Motor neuron (in vitro differentiated cells): ENCODE data around the gene GSX1. TPM values are rescaled to one million over a fixed set of nuclear protein-coding genes. Genes with fewer than 3 reads are reported as not detected.
"Not testable (repeated sequence)": the region's sequence is repeated elsewhere in the genome, so short reads cannot be mapped to it uniquely, and the experiment has no call there.

ENCODE experiments used
- ATAC-seq, 8 experiments: fragments of 200-7000 bp; cut with Tn5 transposase; replicated peaks in 6 of 8; 2 replicates each; pipeline ENCODE4 v1.8.0; 2021; ENCODE audit warnings: mild to moderate bottlenecking in 8 of 8, moderate library complexity in 8 of 8
- H3K27ac ChIP-seq, 2 donors: fragments of 250-450 bp; sonication (Bioruptor Pico); 2 replicates each; pipeline ENCODE4 v1.9.0; 2021; ENCODE audit warnings: antibody characterized with exemption in 2 of 2, mild to moderate bottlenecking in 2 of 2, moderate library complexity in 1 of 2
- H3K4me1 ChIP-seq, 2 donors: fragments of 250-450 bp; sonication (Bioruptor Pico); replicated peaks in 1 of 2; 2 replicates each; pipeline ENCODE4 v1.6.1; 2021; ENCODE audit warnings: antibody characterized with exemption in 2 of 2, mild to moderate bottlenecking in 2 of 2, moderate library complexity in 1 of 2
- H3K4me3 ChIP-seq, 5 donors: fragments of 250-450 bp; sonication (Bioruptor Pico); 2 replicates each; pipeline ENCODE4 v1.9.0; 2021; ENCODE audit warnings: antibody characterized with exemption in 5 of 5, mild to moderate bottlenecking in 5 of 5, moderate library complexity in 4 of 5
- WGBS, 10 experiments: fragments of 450-650 bp; shearing (Covaris generic); methylation state at CpG; one replicate each; pipeline ENCODE4 v1.0.0; 2022; 5-methylcytosine and 5-hydroxymethylcytosine counted together
- in situ Hi-C, 9 experiments: fragments of 400-800 bp; cut with MboI; loops; one replicate each; pipeline ENCODE4 v1.15.0; 2021; ENCODE audit warnings: low sequenced_read_pairs in 9 of 9, low pct_unique_long_range_greater_than_20kb in 2 of 9; ENCODE audit not compliant: unreplicated experiment in 9 of 9
- total RNA-seq, 8 experiments: library from RNA; unstranded; fragments of 300-600 nt; gene quantifications; 2 replicates each; pipeline versions ENCODE4 v1.2.3 to v1.2.4, GENCODE V29; 2022

Gene GSX1
- total RNA-seq, 8 experiments from 2014 or later: 0.09 to 1.2 (median 0.26) TPM; not detected in 2

DNA sequence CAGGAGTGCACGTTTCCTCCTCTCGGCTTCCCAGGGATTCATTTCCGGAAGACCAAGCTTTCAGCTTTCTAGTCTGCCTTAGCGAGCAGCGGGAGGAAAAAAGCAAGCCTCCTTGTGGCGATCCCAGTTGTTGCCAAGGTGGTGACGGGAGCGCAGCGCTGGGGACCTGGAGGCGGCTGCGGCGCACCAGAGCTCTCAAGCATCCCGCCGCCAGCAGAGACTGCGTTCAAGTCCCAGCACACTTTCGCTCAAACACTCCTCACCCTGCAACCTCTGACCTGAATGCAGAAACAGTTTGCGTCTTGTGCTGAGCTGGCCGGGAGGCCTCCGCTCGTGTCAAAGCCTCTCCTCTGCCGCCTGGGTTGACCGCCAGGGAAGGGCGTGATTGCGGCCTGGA lies 4.9 kb downstream of the GSX1 start:
- peaks cover 0 to 6% of the 10 kb centered on the region in 2 donors for H3K4me1 ChIP-seq
- peak overlapping the region in 3 of 5 donors; percentile 19 to 25 (median 25) for H3K4me3 ChIP-seq
- WGBS, 10 experiments: 0 to 7% (median 0%) methylated on average over 1 to 19 of the region's 24 CpGs; no CpG with 5 or more reads in 2 of the 10 experiments
- in situ Hi-C loops: no loop called here
- peak in 7 of 8 experiments; percentile 23 to 63 (median 42) for ATAC-seq
- H3K27ac ChIP-seq: no peak overlapping the region

DNA sequence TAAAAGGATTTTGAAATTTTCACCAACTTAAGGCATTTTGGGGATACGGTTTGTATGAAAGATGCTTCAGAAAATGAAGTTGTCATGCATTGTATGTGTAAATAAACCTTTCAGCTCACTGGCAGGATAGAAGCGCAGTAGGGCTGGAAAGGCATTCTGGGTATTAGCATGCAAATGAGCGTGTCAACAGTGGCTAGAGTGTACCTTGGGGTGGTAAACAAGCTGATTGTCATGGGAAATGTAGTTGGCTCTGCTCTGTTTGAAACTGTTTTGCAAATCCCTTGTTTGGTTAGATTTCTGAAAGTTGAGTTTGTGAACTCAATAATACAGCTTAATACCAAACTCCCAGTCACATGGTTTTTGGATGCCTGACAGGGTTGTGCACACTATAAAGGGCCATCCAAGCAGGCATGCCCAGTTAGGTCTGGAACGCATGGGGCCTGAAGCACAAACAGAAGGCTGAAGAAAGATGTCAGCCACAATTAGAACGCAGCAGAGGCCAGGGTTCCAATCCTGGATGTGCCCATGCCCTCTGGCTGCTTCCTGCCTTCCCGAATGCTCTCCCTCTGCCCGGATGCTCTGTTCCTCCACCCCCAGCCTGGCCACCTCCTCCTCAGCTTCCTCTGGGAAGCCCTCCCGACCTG lies 14.6 kb downstream of the GSX1 start:
- no peak overlapping the region for H3K27ac ChIP-seq
- H3K4me1 ChIP-seq: no peaks in the 10 kb centered on the region
- WGBS, 10 experiments: 10 to 61% (median 26%) methylated on average over 1 to 7 of the region's 8 CpGs; no CpG with 5 or more reads in 2 of the 10 experiments
- ATAC-seq: no peak
- in situ Hi-C loops: loop anchor here in 3 of 9 experiments (25.0 kb wide), 1 partner anchor 420 kb away; no protein-coding TSS in a partner anchor
- no peak overlapping the region for H3K4me3 ChIP-seq

DNA sequence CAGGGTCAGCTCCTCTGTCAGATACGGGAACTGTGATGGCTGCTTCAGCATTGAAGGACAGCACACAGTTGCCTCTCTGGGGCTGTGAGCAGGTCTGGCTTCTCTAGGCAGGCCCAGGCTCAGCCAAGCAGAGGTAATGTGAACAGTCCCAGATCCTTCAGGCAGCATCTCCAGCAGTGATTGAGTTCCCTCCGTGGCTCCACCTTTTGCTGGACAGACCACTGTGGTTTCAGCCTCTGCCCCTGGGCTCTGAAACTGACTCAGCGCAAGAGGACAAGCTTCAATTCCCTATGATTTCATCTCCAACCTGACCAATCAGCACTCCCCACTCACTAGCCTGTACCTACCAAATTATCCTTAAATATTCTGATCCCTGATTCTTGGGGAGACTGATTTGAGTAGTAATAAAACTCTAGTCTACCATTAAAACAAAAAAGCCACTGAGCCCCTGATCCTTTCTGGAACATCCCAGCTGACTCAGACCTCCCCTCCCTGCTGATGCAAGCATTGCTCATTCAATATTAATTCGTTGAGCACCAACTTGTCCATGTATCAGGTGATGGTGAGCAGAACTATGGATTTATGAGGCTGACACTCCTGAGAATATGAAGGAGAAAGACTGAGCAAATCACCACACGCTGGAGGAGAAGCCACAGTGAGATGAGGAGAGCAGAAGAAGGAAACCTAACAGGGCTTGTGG lies 16.7 kb downstream of the GSX1 start:
- ATAC-seq: peak in 6 of 8 experiments; percentile 32 to 93 (median 86)
- Histone ChIP-seq H3K4me1 (no peaks in the 10 kb centered on the region), H3K4me3 (no peak overlapping the region), H3K27ac (no peak overlapping the region)
- WGBS, 10 experiments: 0 to 82% (median 37%) methylated on average over 1 to 3 of the region's 5 CpGs; no CpG with 5 or more reads in 2 of the 10 experiments
- in situ Hi-C loops: loop anchor here in 3 of 9 experiments (25.0 kb wide), 1 partner anchor 422 kb away; no protein-coding TSS in a partner anchor

DNA sequence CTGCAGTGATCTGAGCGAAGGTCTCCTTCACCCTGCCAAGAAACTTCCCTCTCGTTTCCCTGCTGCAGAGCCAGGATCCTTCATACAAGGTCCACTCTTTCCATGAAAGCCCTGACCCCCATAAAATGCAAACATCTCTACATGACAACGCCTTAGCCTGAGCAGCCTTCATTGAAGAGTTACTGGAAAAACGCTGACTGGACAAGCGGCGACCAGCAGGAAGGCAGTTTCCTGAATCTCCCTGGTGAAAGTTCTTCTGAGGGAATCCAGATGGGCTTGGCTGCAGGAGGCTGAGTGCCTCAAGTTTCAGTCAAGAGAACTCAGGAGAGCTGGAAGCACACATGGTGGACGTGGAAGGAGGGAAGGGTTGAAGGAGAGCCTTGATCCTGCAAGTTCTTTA lies 17.7 kb downstream of the GSX1 start:
- Histone ChIP-seq H3K4me3 (no peak overlapping the region), H3K27ac (no peak overlapping the region), H3K4me1 (no peaks in the 10 kb centered on the region)
- WGBS, 10 experiments: 17 to 60% (median 28%) methylated on average over 2 to 5 of the region's 7 CpGs; no CpG with 5 or more reads in 2 of the 10 experiments
- ATAC-seq: no peak
- in situ Hi-C loops: loop anchor here in 3 of 9 experiments (25.0 kb wide), 1 partner anchor 423 kb away; no protein-coding TSS in a partner anchor

DNA sequence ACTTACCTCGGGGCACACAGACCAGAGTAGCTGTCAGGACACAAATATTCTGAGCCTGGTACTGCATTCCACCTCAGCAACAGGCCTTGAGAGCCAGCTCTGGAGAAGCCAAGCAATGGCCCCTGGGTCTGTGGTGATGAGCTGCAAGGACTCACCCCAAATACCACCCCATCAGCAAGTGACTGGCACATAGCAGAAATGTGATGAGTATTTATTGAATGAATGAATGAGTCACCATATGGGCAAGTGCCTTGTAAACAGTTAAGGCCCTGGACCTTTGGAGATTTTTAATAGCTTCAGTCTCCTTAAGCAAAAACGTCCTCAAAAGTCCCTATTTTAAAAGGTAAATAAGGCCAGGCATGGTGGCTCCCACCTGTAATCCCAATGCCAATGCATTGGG lies 18.2 kb downstream of the GSX1 start:
- WGBS, 10 experiments: 0 to 75% (median 20%) methylated on average over 1 of the region's 2 CpGs; no CpG with 5 or more reads in 7 of the 10 experiments
- ATAC-seq: no peak

DNA sequence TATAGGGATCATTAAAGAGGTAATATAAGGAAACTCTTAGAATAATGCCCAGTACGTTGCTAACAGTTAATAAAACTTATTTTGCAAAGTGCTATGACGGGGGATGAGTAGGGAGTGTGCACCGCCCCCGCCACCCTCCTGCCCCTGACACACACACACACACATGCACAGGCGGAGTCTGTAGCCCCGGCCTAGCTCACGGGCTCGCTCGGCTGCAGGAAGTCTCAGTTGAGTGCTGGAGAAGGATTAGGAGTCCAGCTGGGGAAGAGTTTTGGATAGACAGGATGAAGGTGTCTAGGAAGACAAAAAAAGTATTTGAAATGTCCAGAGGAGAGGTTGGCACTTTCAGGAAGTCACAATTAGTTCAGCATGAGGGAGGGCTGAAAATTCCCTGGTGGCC lies 21.5 kb downstream of the GSX1 start:
- Histone ChIP-seq H3K27ac (no peak overlapping the region), H3K4me1 (no peaks in the 10 kb centered on the region), H3K4me3 (no peak overlapping the region)
- WGBS, 10 experiments: 0 to 100% (median 70%) methylated on average over 1 to 5 of the region's 9 CpGs; no CpG with 5 or more reads in 2 of the 10 experiments
- in situ Hi-C loops: loop anchor here in 3 of 9 experiments (25.0 kb wide), 1 partner anchor 427 kb away; no protein-coding TSS in a partner anchor
- no peak for ATAC-seq

More for the DNA sequence above, 18.2 kb downstream of the GSX1 start:
- H3K4me3 ChIP-seq: no peak overlapping the region
- H3K27ac ChIP-seq: no peak overlapping the region
- H3K4me1 ChIP-seq: no peaks in the 10 kb centered on the region
- in situ Hi-C loops: loop anchor here in 3 of 9 experiments (25.0 kb wide), 1 partner anchor 423 kb away; no protein-coding TSS in a partner anchor

DNA sequence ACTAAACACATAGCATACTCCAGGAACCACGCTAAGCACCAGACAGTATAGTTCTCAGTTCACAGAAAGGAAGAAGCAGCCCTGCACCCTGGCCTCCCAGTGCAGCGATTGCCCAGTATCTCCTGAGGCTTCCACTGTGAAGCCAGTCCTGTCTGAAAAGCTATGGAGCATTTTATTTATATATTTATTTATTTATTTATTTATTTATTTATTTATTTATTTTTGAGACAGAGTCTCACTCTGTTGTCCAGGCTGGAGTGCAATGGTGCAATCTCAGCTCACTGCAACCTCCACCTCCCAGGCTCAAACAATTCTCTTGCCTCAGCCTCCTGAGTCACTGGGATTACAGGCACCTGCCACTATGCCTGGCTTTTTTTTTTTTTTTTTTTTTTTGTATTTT lies 25.5 kb downstream of the GSX1 start:
- WGBS, 10 experiments: 0 to 100% (median 67%) methylated on average over 1 to 2 of the region's 2 CpGs; no CpG with 5 or more reads in 3 of the 10 experiments
- H3K4me1 ChIP-seq, H3K4me3 ChIP-seq, ATAC-seq, H3K27ac ChIP-seq: not testable (repeated sequence)
- in situ Hi-C loops: loop anchor here in 3 of 9 experiments (25.0 kb wide), 1 partner anchor 431 kb away; no protein-coding TSS in a partner anchor

DNA sequence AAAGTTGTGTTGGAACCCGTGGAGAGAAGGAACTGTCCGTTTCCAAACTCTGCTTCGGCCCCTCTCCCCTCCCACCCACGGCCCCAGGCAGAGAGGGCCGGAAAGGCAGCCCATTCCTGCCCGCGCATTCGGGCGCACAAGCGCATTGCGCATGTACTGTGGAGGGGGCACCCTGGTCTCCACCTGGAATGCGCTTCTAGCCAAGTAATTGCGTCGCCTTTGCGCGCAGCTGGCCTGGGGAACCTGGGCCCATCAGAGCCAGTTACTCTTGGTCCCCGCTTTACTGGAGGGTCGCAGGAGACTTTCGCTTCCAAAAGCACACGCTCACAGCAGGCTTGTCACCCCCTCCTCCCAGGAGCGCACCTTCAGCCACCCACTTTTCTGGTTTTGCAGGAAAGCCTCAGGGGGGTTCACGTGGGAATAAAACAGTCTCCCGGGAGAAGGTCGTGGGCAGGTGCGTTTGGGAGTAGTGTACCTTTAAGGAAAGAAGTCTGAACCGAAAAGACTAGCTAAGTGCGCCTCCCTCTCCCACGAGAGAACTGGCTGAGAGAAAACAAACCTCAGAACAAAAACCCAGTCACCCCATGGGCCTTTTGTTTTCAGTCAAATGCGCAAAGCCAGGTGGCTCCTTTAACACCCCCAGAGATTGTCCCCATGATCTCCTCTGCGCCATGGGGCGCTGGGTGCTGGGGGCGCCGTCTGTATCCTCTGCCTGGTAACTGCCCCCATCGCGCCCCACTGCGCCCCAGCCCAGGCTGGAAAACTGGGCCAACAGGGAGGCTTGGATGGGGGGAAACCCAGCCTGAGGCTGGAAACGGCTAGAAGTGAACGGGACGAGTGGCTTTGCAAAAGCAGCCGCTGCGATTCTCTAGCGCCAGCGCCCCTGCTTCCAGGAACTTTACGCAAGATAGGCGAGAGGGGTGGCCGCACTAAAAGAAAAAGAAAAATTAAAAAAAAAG lies 28.5 kb downstream of the GSX1 start:
- in situ Hi-C loops: loop anchor here in 5 of 9 experiments (10.0 to 25.0 kb wide), 3 partner anchors 434 to 456 kb away; no protein-coding TSS in a partner anchor
- no peak for ATAC-seq
- H3K4me3 ChIP-seq: no peak overlapping the region
- 0 to 3% (median 0%) methylated on average over 1 to 17 of the region's 46 CpGs; no CpG with 5 or more reads in 1 of the 10 experiments for WGBS, 10 experiments
- H3K27ac ChIP-seq: no peak overlapping the region
- peaks cover 0 to 3% of the 10 kb centered on the region in 2 donors for H3K4me1 ChIP-seq

DNA sequence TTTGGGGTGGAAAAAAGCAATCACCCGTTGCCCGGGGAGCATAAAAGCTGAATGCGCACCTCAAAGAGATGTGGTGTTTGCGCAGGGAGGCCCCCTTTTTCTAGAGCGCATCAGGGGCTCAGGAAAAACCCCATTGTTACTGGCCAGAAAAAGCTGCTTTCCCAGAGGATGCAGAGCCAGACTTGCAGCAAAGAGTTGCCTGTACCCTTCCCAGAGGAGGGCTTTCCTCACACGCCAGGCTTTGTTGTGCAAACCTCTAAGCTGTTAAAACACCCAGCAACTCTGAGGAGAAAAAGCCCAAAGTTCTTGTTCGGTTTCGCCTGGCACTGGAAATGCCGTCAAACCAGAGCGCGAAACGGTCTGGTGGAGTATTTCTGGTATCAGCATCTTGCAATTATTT lies 29.3 kb downstream of the GSX1 start:
- ATAC-seq: no peak
- WGBS, 10 experiments: 0 to 2% (median 0%) methylated on average over 2 to 11 of the region's 12 CpGs; no CpG with 5 or more reads in 2 of the 10 experiments
- H3K27ac ChIP-seq: no peak overlapping the region
- in situ Hi-C loops: loop anchor here in 5 of 9 experiments (10.0 to 25.0 kb wide), 3 partner anchors 434 to 457 kb away; no protein-coding TSS in a partner anchor
- H3K4me1 ChIP-seq: peaks cover 0 to 3% of the 10 kb centered on the region in 2 donors
- no peak overlapping the region for H3K4me3 ChIP-seq

DNA sequence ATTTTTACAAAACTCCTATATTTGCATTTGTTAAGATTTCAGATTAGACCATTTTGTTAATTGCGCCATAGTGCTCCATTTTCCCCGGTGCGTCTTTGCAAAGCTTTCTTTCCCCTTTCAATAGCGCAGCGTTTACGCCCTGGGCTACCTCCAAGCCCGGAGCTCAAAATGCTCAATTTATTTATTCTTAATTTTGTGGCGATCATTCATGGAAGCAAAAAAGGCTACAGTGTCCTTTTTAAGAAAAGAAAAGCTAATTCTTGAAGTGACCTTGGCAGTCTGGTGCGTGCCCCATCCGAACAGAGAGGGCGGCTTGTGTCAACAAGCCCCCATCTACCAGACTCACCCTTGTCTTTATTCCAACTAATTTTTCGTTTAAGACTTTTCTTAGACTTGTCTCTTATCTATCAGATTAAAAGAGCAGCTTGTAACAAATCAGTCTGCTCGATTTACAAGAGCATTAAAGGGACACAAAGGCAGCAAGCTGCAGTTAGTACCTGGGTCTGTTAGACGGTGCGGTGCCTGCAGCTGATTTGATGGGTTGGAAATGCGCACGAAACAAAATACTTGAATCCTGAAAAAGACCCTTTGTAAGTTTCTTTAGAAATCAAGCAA lies 30.1 kb downstream of the GSX1 start:
- WGBS, 10 experiments: 0 to 16% (median 2%) methylated on average over 1 to 16 of the region's 17 CpGs

DNA sequence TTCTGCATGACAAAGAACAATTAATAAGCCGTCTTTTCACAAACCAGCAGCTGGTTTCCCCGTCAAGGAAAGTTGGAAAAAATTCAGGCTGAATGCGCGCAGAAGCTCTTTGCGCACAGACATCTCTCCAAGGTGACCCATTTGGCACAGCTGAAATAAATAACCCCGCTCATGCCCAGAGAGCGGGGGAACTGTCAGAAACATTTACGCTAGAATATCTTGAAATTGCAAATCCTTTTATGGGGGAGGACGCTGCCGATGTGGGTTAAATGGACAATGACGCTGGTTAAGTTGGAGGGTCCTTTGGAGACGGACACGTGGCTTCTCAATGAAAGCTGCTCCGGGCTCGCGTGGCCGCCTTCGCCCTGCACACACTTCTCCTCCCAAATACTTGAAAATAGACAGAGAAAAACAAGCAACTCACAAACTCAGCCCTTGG lies 30.6 kb downstream of the GSX1 start:
- ATAC-seq: no peak
- in situ Hi-C loops: loop anchor here in 5 of 9 experiments (10.0 to 25.0 kb wide), 3 partner anchors 436 to 458 kb away; no protein-coding TSS in a partner anchor
- no peak overlapping the region for H3K4me3 ChIP-seq
- no peak overlapping the region for H3K27ac ChIP-seq
- WGBS, 10 experiments: 0 to 5% (median 2%) methylated on average over 2 to 15 of the region's 18 CpGs; no CpG with 5 or more reads in 1 of the 10 experiments
- H3K4me1 ChIP-seq: peaks cover 0 to 3% of the 10 kb centered on the region in 2 donors

More for the DNA sequence above, 30.1 kb downstream of the GSX1 start:
- in situ Hi-C loops: loop anchor here in 5 of 9 experiments (10.0 to 25.0 kb wide), 3 partner anchors 435 to 458 kb away; no protein-coding TSS in a partner anchor
- no peak for ATAC-seq
- H3K27ac ChIP-seq: no peak overlapping the region
- peaks cover 0 to 3% of the 10 kb centered on the region in 2 donors for H3K4me1 ChIP-seq
- H3K4me3 ChIP-seq: no peak overlapping the region
